T-helper 9 cell (primary cell): ENCODE results near the gene TM7SF2.
"Not testable (repeated sequence)": the region's sequence is repeated elsewhere in the genome, so short reads cannot be mapped to it uniquely, and the experiment has no call there.

Experiments used
- DNase-seq: peaks from one replicate; pipeline ENCODE4 v3.0.0-alpha.2; 2020

The TM7SF2 gene

GRCh38 chr11:65130631-65131416, 19.2 kb downstream of the TM7SF2 start:
- no peak for DNase-seq

GRCh38 chr11:65131417-65131776, 19.7 kb downstream of the TM7SF2 start:
- DNase-seq = no peak

GRCh38 chr11:65131895-65132237, 20.2 kb downstream of the TM7SF2 start:
- no peak for DNase-seq

- no peak for DNase-seq
Observed at GRCh38 chr11:65132238-65132987, 20.7 kb downstream of the TM7SF2 start.

GRCh38 chr11:65132988-65133700, 21.5 kb downstream of the TM7SF2 start:
- no peak for DNase-seq

GRCh38 chr11:65133724-65134123, 22.1 kb downstream of the TM7SF2 start:
- DNase-seq = no peak

- DNase-seq = peak; percentile 89
Observed at GRCh38 chr11:65134240-65134951, 22.7 kb downstream of the TM7SF2 start, which contains the start of gene SYVN1. Gene SYVN1 (minus strand): TSS chr11:65134519. CDS start chr11:65133601, 918 bp downstream.

GRCh38 chr11:65134952-65135632, 23.4 kb downstream of the TM7SF2 start:
- peak; percentile 75 for DNase-seq

- DNase-seq = no peak
Observed at GRCh38 chr11:65135633-65136145, 24.0 kb downstream of the TM7SF2 start.

- no peak for DNase-seq
Observed at GRCh38 chr11:65136515-65137096, 24.9 kb downstream of the TM7SF2 start.

- DNase-seq = no peak
Observed at GRCh38 chr11:65141896-65142494, 30.3 kb downstream of the TM7SF2 start.

- DNase-seq = no peak
Observed at GRCh38 chr11:65147352-65148075, 35.8 kb downstream of the TM7SF2 start.

GRCh38 chr11:65148657-65149056, 37.0 kb downstream of the TM7SF2 start:
- DNase-seq = no peak

- not testable (repeated sequence) for DNase-seq
Observed at GRCh38 chr11:65150131-65150508, 38.4 kb downstream of the TM7SF2 start.

- no peak for DNase-seq
Observed at GRCh38 chr11:65150509-65151299, 39.0 kb downstream of the TM7SF2 start.

- no peak for DNase-seq
Observed at GRCh38 chr11:65151331-65151899, 39.7 kb downstream of the TM7SF2 start.

- DNase-seq = no peak
Observed at GRCh38 chr11:65152122-65152521, 40.5 kb downstream of the TM7SF2 start.

- no peak for DNase-seq
Observed at GRCh38 chr11:65156256-65156655, 44.6 kb downstream of the TM7SF2 start.

- no peak for DNase-seq
Observed at GRCh38 chr11:65156926-65157325, 45.3 kb downstream of the TM7SF2 start.
